WERI-Rb-1 (cell line): Measurements from ENCODE around the gene UBAP2L.

ENCODE experiments used
- DNase-seq: peaks from one replicate; pipeline ENCODE4 v3.0.0-alpha.2; 2020
- H3K27ac ChIP-seq: fragments of 250-450 bp; sonication (Bioruptor Pico); 2 replicates; pipeline ENCODE4 v1.5.1; 2020; ENCODE audit warnings: mild to moderate bottlenecking, moderate library complexity
- H3K27me3 ChIP-seq: fragments of 250-450 bp; sonication (Bioruptor Pico); 2 replicates; pipeline ENCODE4 v1.5.1; 2021; ENCODE audit warnings: mild to moderate bottlenecking, low read depth, moderate library complexity; ENCODE audit not compliant: insufficient read depth, severe bottlenecking
- H3K36me3 ChIP-seq: fragments of 250-450 bp; sonication (Bioruptor Pico); 2 replicates; pipeline ENCODE4 v1.5.1; 2020; ENCODE audit warnings: mild to moderate bottlenecking, moderate library complexity
- H3K4me3 ChIP-seq: 2 replicates; pipeline ENCODE4 v1.5.1; 2011; ENCODE audit warnings: low read depth, mild to moderate bottlenecking, control low read depth, low read length
- H3K9me3 ChIP-seq: fragments of 250-450 bp; sonication (Bioruptor Pico); 2 replicates; pipeline ENCODE4 v1.5.1; 2021; ENCODE audit warnings: mild to moderate bottlenecking, moderate library complexity; ENCODE audit not compliant: severe bottlenecking
- CTCF ChIP-seq: IDR thresholded peaks from 2 replicates; pipeline ENCODE4 v1.5.1; 2011; ENCODE audit warnings: low read depth, mild to moderate bottlenecking, control low read depth, inconsistent platforms, low read length

UBAP2L gene

GRCh38 chr1:154316704-154317103 is 95.9 kb downstream of the UBAP2L start:
- no peak overlapping the region for H3K27ac ChIP-seq
- TF ChIP-seq CTCF, result no peak
- peaks cover 87% of the 10 kb centered on the region for H3K27me3 ChIP-seq
- DNase-seq, result no peak
- H3K9me3 ChIP-seq, result peaks cover 49% of the 10 kb centered on the region
- no peaks in the 10 kb centered on the region for H3K36me3 ChIP-seq
- no peak overlapping the region for H3K4me3 ChIP-seq

GRCh38 chr1:154318386-154318785 is 97.6 kb downstream of the UBAP2L start:
- Histone ChIP-seq H3K9me3 (peaks cover 49% of the 10 kb centered on the region), H3K27ac (no peak overlapping the region), H3K4me3 (no peak overlapping the region), H3K27me3 (peaks cover 88% of the 10 kb centered on the region), H3K36me3 (no peaks in the 10 kb centered on the region)
- DNase-seq, result no peak
- TF ChIP-seq CTCF, result no peak
